ENCODE measurements around the gene FOXN3.

Gene FOXN3

GRCh38 chr14:89347885-89348284, 69.1 kb downstream of the FOXN3 start:
- H3K79me2 ChIP-seq (ENCODE audit: insufficient read depth, low read length): peaks cover 94% of the 10 kb centered on the region
- 0 out of 2 replicates have a peak, but pooled peaks cover 4% of the 10 kb centered on the region for H3F3A ChIP-seq (ENCODE audit: low read depth)
- TF ChIP-seq CTCF (conservative IDR thresholded peaks at IDR 0.05; ENCODE audit: low read length) (no peak), EZH2phosphoT487 (IDR thresholded peaks at IDR 0.05; ENCODE audit: borderline replicate concordance) (no peak)
- no peak overlapping the region for H2AFZ ChIP-seq (ENCODE audit: low read length)
- peaks cover 57% of the 10 kb centered on the region for H3K36me3 ChIP-seq (ENCODE audit: insufficient read depth, low read length)
- H3K4me2 ChIP-seq (ENCODE audit: low read depth, low read length, poor library complexity, severe bottlenecking): no peak overlapping the region
- H3K4me1 ChIP-seq (ENCODE audit: insufficient read depth, low read length, poor library complexity, severe bottlenecking): peaks cover 42% of the 10 kb centered on the region
- H3K4me3 ChIP-seq (ENCODE audit: low read length, poor library complexity, severe bottlenecking): no peak overlapping the region
- no peaks in the 10 kb centered on the region for H3K9me3 ChIP-seq (ENCODE audit: insufficient read depth, low read depth, low read length)
- H3K27me3 ChIP-seq (ENCODE audit: insufficient read depth, low read length, poor library complexity, severe bottlenecking): no peaks in the 10 kb centered on the region
- peaks cover 6% of the 10 kb centered on the region for H4K20me1 ChIP-seq (ENCODE audit: insufficient read depth, low read length, poor library complexity, severe bottlenecking)
- no peak overlapping the region for H3K9ac ChIP-seq (ENCODE audit: low read depth, low read length, poor library complexity, severe bottlenecking)
- H3K9me2 ChIP-seq (replicated peaks; ENCODE audit: low read depth, low read length): no peaks in the 10 kb centered on the region

GRCh38 chr14:89344920-89345254, 72.1 kb downstream of the FOXN3 start:
- no peaks in the 10 kb centered on the region for H3F3A ChIP-seq (ENCODE audit: low read depth)
- TF ChIP-seq CTCF (conservative IDR thresholded peaks at IDR 0.05; ENCODE audit: low read length): no peak
- TF ChIP-seq EZH2phosphoT487 (IDR thresholded peaks at IDR 0.05; ENCODE audit: borderline replicate concordance): no peak
- H3K36me3 ChIP-seq (ENCODE audit: insufficient read depth, low read length): peaks cover 49% of the 10 kb centered on the region
- peaks cover 6% of the 10 kb centered on the region for H4K20me1 ChIP-seq (ENCODE audit: insufficient read depth, low read length, poor library complexity, severe bottlenecking)
- no peak overlapping the region for H3K9ac ChIP-seq (ENCODE audit: low read depth, low read length, poor library complexity, severe bottlenecking)
- no peak overlapping the region for H3K4me3 ChIP-seq (ENCODE audit: low read length, poor library complexity, severe bottlenecking)
- no peaks in the 10 kb centered on the region for H3K9me3 ChIP-seq (ENCODE audit: insufficient read depth, low read depth, low read length)
- no peak overlapping the region for H3K4me2 ChIP-seq (ENCODE audit: low read depth, low read length, poor library complexity, severe bottlenecking)
- H3K4me1 ChIP-seq (ENCODE audit: insufficient read depth, low read length, poor library complexity, severe bottlenecking): peaks cover 22% of the 10 kb centered on the region
- H2AFZ ChIP-seq (ENCODE audit: low read length): no peak overlapping the region
- H3K9me2 ChIP-seq (replicated peaks; ENCODE audit: low read depth, low read length): no peaks in the 10 kb centered on the region
- no peaks in the 10 kb centered on the region for H3K27me3 ChIP-seq (ENCODE audit: insufficient read depth, low read length, poor library complexity, severe bottlenecking)
- peaks cover 99% of the 10 kb centered on the region for H3K79me2 ChIP-seq (ENCODE audit: insufficient read depth, low read length)

GRCh38 chr14:89343356-89343755, 73.7 kb downstream of the FOXN3 start:
- Histone ChIP-seq H3K4me1 (ENCODE audit: insufficient read depth, low read length, poor library complexity, severe bottlenecking) (peaks cover 21% of the 10 kb centered on the region), H3K9me2 (replicated peaks; ENCODE audit: low read depth, low read length) (no peaks in the 10 kb centered on the region), H3K4me2 (ENCODE audit: low read depth, low read length, poor library complexity, severe bottlenecking) (no peak overlapping the region), H3K27me3 (ENCODE audit: insufficient read depth, low read length, poor library complexity, severe bottlenecking) (no peaks in the 10 kb centered on the region), H3K9ac (ENCODE audit: low read depth, low read length, poor library complexity, severe bottlenecking) (no peak overlapping the region), H3K4me3 (ENCODE audit: low read length, poor library complexity, severe bottlenecking) (no peak overlapping the region), H2AFZ (ENCODE audit: low read length) (no peak overlapping the region), H4K20me1 (ENCODE audit: insufficient read depth, low read length, poor library complexity, severe bottlenecking) (peaks cover 6% of the 10 kb centered on the region), H3K9me3 (ENCODE audit: insufficient read depth, low read depth, low read length) (no peaks in the 10 kb centered on the region), H3K36me3 (ENCODE audit: insufficient read depth, low read length) (peaks cover 34% of the 10 kb centered on the region), H3F3A (ENCODE audit: low read depth) (no peaks in the 10 kb centered on the region), H3K79me2 (ENCODE audit: insufficient read depth, low read length) (peaks cover 99% of the 10 kb centered on the region)
- TF ChIP-seq CTCF (conservative IDR thresholded peaks at IDR 0.05; ENCODE audit: low read length): no peak
- TF ChIP-seq EZH2phosphoT487 (IDR thresholded peaks at IDR 0.05; ENCODE audit: borderline replicate concordance): no peak
